ENCODE results near the gene HAGHL.

- TF ChIP-seq, protein P1, sequence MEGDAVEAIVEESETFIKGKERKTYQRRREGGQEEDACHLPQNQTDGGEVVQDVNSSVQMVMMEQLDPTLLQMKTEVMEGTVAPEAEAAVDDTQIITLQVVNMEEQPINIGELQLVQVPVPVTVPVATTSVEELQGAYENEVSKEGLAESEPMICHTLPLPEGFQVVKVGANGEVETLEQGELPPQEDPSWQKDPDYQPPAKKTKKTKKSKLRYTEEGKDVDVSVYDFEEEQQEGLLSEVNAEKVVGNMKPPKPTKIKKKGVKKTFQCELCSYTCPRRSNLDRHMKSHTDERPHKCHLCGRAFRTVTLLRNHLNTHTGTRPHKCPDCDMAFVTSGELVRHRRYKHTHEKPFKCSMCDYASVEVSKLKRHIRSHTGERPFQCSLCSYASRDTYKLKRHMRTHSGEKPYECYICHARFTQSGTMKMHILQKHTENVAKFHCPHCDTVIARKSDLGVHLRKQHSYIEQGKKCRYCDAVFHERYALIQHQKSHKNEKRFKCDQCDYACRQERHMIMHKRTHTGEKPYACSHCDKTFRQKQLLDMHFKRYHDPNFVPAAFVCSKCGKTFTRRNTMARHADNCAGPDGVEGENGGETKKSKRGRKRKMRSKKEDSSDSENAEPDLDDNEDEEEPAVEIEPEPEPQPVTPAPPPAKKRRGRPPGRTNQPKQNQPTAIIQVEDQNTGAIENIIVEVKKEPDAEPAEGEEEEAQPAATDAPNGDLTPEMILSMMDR (IDR thresholded peaks at IDR 0.05) = no peak
- TF ChIP-seq POLR2AphosphoS5 (IDR thresholded peaks at IDR 0.05) = no peak
Observed at GRCh38 chr16:721765-722540, 5.0 kb upstream of the HAGHL start.

Measured in prostate gland (tissue), 2 donors.